ENCODE results near the gene SERPINB1. TPM values are rescaled to one million over a fixed set of nuclear protein-coding genes. Genes with fewer than 3 reads are reported as not detected.
"Not testable (repeated sequence)": the region's sequence is repeated elsewhere in the genome, so short reads cannot be mapped to it uniquely, and the experiment has no call there.

SERPINB1 gene
- total RNA-seq = 10 to 100 TPM; 55.1 to 57.1 TPM

DNA sequence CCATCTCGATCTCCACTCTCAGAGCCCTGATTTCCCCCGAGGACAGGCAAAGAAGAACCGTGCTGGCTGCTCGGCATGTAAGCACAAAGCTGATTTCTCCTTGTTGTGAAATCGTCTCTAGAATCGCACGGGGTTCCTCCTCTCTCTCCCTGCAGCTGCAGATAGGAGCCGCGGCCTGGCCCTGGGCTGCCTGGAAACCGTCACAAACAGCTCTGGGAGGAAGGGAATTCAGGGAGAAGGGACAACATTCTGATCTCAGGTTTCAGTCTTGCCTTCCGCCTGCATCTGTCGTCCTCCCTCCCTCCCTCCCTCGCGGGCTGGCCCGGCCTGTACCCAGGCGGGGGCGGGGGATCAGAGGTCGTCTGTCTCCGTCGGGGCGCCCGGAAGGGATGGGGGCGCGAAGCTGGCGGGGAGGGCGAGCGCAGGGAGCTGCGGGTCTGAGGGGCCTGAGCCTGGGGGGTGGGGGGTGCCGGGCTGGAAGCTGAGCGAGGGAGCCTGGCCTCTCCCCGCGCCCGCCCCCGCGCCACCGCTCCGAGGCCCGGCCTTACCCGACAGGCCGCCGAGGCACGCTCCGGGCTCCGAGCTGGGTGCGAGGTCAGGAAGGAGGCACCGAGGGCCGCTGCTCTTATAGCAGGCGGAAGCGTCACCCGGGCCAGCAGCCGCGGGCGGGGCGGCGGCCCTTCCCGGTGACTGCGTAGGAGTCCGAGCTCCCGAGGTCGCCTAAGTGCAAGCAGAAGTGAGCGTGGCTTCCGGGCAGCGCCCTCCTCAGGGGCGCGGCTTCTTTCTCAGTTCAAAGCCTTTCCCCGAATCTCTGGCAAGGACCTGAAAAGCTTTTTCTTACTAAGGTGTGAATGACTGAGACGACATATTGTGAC lies at the start of gene SERPINB1:
SERPINB1 (minus strand) TSS at position 600 of the 875 bp plus-strand sequence. CDS start 1,277 bp downstream, outside the sequence.
- ATAC-seq (peak; percentile 86), DNase-seq (peak; percentile 86)
- POLR2A ChIA-PET = interaction anchor here (0.6 to 3.4 kb wide), 25 partner anchors 10 to 1287 kb away, joined by 3 to 29 read pairs (median 4); partner anchors contain the start of gene WRNIP1
- CTCF ChIA-PET = interaction anchor here (0.7 to 10.2 kb wide), 24 partner anchors 13 to 410 kb away, joined by 3 to 267 read pairs (median 4); partner anchors contain the start of genes MYLK4 and NQO2
- peak within 1 kb of the TSS; percentile 78 for H3K27ac Mint-ChIP-seq
- H3K27me3 Mint-ChIP-seq (ENCODE audit: low read depth) = no peaks in the 10 kb centered on the region
- H3K4me3 Mint-ChIP-seq = peak within 1 kb of the TSS; percentile 78
- peaks cover 58% of the 10 kb centered on the region for H3K4me1 Mint-ChIP-seq (ENCODE audit: low read depth)
- H3K9me3 Mint-ChIP-seq (ENCODE audit: insufficient read depth) = no peaks in the 10 kb centered on the region
- peaks cover 34% of the 10 kb centered on the region for H3K36me3 Mint-ChIP-seq (ENCODE audit: low read depth)

GRCh38 chr6:2890976-2891767 lies 49.5 kb upstream of the SERPINB1 start:
- ATAC-seq = peak; percentile 18
- POLR2A ChIA-PET = interaction anchor here (0.5 to 1.5 kb wide), 8 partner anchors 11 to 165 kb away, joined by 3 to 4 read pairs (median 4); no protein-coding TSS in a partner anchor
- DNase-seq = no peak
- Mint-ChIP-seq H3K36me3 (ENCODE audit: low read depth) (peaks cover 74% of the 10 kb centered on the region), H3K27me3 (ENCODE audit: low read depth) (no peaks in the 10 kb centered on the region), H3K27ac (peak overlapping the region; percentile 78), H3K4me3 (peak overlapping the region; percentile 67), H3K4me1 (ENCODE audit: low read depth) (peaks cover 40% of the 10 kb centered on the region), H3K9me3 (ENCODE audit: insufficient read depth) (no peaks in the 10 kb centered on the region)
- CTCF ChIA-PET = interaction anchor here (1.0 to 3.9 kb wide), 9 partner anchors 11 to 100 kb away, joined by 3 to 22 read pairs (median 4); no protein-coding TSS in a partner anchor

DNA sequence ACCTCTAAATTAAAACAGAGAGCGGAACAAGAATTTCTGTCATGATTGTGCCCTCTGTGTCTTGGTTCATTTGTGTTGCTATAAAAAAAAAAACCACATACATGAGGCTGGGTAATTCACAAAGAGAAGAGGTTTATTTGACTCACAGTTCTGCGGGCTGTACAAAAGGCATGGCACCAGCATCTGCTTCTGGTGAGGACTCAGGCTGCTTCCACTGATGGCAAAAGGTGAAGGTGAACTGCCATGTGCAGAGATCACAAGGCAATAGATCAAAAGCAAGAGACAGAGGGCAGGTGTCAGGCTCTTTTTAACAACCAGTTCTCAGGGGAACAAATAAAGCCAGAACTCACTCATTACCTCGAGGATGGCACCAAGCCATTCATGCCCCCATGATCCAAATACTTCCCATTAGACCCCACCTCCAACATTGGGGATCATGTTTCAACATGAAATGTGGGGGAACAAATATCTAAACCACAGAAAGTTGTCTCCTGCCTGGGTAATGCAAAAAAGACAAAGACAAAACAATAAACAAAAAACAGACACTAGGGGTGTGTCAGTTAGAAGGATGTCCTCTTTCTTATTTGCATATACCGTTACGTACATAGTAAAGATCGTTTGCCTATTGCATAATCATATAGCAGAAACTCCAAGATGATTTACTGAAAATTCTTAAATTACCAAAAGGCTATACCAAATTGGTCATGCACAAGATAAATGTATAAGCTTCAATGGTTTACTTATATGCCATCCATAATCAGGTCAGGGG lies 44.5 kb upstream of the SERPINB1 start:
- peaks cover 34% of the 10 kb centered on the region for H3K4me1 Mint-ChIP-seq (ENCODE audit: low read depth)
- H3K36me3 Mint-ChIP-seq (ENCODE audit: low read depth) = peaks cover 59% of the 10 kb centered on the region
- ATAC-seq = no peak
- H3K9me3 Mint-ChIP-seq (ENCODE audit: insufficient read depth) = no peaks in the 10 kb centered on the region
- DNase-seq = peak; percentile 19
- ChIA-PET CTCF (no interaction called here), POLR2A (no interaction called here)
- H3K27me3 Mint-ChIP-seq (ENCODE audit: low read depth) = no peaks in the 10 kb centered on the region
- H3K27ac Mint-ChIP-seq = no peak overlapping the region
- H3K4me3 Mint-ChIP-seq = no peak overlapping the region

- DNase-seq (no peak), ATAC-seq (no peak)
- peaks cover 35% of the 10 kb centered on the region for H3K4me1 Mint-ChIP-seq (ENCODE audit: low read depth)
- ChIA-PET CTCF (interaction anchor here (0.9 to 1.0 kb wide), 2 partner anchors 9 to 53 kb away, joined by 3 read pairs; no protein-coding TSS in a partner anchor), POLR2A (interaction anchor here (0.9 to 1.3 kb wide), 2 partner anchors 16 to 18 kb away, joined by 3 to 5 read pairs; partner anchors contain the start of gene SERPINB9)
- peaks cover 52% of the 10 kb centered on the region for H3K36me3 Mint-ChIP-seq (ENCODE audit: low read depth)
- no peaks in the 10 kb centered on the region for H3K27me3 Mint-ChIP-seq (ENCODE audit: low read depth)
- no peak overlapping the region for H3K27ac Mint-ChIP-seq
- H3K9me3 Mint-ChIP-seq (ENCODE audit: insufficient read depth) = no peaks in the 10 kb centered on the region
- no peak overlapping the region for H3K4me3 Mint-ChIP-seq
These were observed 43.1 kb upstream of the SERPINB1 start for GRCh38 chr6:2884804-2885203.

DNA sequence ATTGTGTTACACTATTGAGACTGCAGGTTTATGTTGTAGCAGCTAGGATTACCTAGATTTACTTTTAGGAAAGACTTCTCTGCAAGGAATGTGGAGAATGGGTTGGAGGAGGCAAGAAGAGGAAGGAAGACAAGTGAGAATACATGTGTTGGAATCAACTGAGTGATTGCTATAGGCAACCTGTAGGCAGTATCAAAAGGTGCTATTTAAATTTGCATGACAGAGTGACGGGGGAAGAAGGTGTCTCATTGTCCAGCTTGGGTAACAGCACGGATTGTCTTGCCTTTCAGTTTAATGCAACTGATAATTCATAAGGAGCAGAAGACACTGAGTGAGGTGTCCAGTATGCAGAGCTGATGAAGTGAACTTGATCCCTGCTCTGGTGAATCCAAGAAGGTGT lies 42.0 kb upstream of the SERPINB1 start:
- DNase-seq (peak; percentile 17), ATAC-seq (no peak)
- H3K36me3 Mint-ChIP-seq (ENCODE audit: low read depth) = peaks cover 44% of the 10 kb centered on the region
- no peak overlapping the region for H3K4me3 Mint-ChIP-seq
- ChIA-PET POLR2A (interaction anchor here (1.3 kb wide), 1 partner anchor 17 kb away, joined by 3 read pairs; no protein-coding TSS in a partner anchor), CTCF (interaction anchor here (0.6 to 1.4 kb wide), 5 partner anchors 8 to 133 kb away, joined by 3 to 5 read pairs (median 3); partner anchors contain the start of gene MYLK4)
- H3K4me1 Mint-ChIP-seq (ENCODE audit: low read depth) = peaks cover 45% of the 10 kb centered on the region
- H3K27ac Mint-ChIP-seq = no peak overlapping the region
- no peaks in the 10 kb centered on the region for H3K9me3 Mint-ChIP-seq (ENCODE audit: insufficient read depth)
- no peaks in the 10 kb centered on the region for H3K27me3 Mint-ChIP-seq (ENCODE audit: low read depth)

DNA sequence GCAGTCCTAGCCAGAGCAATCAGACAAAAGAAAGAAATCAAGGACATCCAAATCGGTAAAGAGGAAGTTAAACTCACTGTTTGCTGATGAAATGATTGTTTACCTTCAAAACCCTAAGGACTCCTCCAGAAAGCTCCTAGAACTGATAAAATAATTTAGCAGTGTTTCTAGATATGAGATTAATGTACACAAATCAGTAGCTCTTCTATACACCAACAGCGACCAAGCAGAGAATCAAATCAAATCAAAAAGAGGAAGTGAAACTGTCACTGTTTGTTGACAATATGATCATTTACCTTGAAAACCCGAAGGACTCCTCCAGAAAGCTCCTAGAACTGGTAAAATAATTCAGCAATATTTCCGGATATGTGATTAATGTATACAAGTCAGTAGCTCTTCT lies 39.8 kb upstream of the SERPINB1 start:
- Mint-ChIP-seq H3K27ac (peak overlapping the region; percentile 63), H3K9me3 (ENCODE audit: insufficient read depth) (no peaks in the 10 kb centered on the region), H3K4me1 (ENCODE audit: low read depth) (peaks cover 66% of the 10 kb centered on the region), H3K36me3 (ENCODE audit: low read depth) (peaks cover 36% of the 10 kb centered on the region), H3K4me3 (peak overlapping the region; percentile 73), H3K27me3 (ENCODE audit: low read depth) (no peaks in the 10 kb centered on the region)
- ChIA-PET POLR2A (interaction anchor here (1.2 to 3.1 kb wide), 2 partner anchors 18 to 23 kb away, joined by 3 to 17 read pairs; no protein-coding TSS in a partner anchor), CTCF (interaction anchor here (1.1 to 3.5 kb wide), 6 partner anchors 21 to 90 kb away, joined by 3 to 15 read pairs (median 4); no protein-coding TSS in a partner anchor)
- ATAC-seq (no peak), DNase-seq (no peak)

- Mint-ChIP-seq H3K27ac (peak overlapping the region; percentile 63), H3K36me3 (ENCODE audit: low read depth) (peaks cover 27% of the 10 kb centered on the region), H3K4me1 (ENCODE audit: low read depth) (peaks cover 62% of the 10 kb centered on the region), H3K4me3 (peak overlapping the region; percentile 73)
- ChIA-PET CTCF (interaction anchor here (0.8 to 3.5 kb wide), 10 partner anchors 11 to 89 kb away, joined by 3 to 15 read pairs (median 3); no protein-coding TSS in a partner anchor), POLR2A (interaction anchor here (1.6 to 3.1 kb wide), 2 partner anchors 10 to 22 kb away, joined by 7 to 17 read pairs; no protein-coding TSS in a partner anchor)
- DNase-seq (peak; percentile 60), ATAC-seq (peak; percentile 46)
- H3K27me3 Mint-ChIP-seq (ENCODE audit: low read depth); H3K9me3 Mint-ChIP-seq (ENCODE audit: insufficient read depth): not testable (repeated sequence)
These were observed 38.5 kb upstream of the SERPINB1 start for GRCh38 chr6:2880156-2880555.

DNA sequence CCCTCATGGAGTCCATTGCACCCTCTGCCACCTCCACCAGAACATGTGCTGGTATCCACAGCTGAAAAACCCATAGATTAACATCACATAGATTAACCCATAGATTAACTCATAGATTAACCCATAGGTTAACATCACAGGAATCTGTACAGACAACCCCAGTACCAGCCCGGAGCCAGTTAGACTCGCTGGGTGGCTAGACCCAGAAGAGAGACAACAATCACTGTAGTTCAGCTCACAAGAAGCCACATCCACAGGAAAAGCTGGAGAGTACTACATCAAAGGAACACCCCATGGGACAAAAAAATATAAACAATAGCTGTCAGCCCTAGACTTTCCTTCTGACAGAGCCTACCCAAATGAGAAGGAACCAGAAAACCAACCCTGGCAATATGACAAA lies 36.3 kb upstream of the SERPINB1 start:
- peak; percentile 37 for DNase-seq

DNA sequence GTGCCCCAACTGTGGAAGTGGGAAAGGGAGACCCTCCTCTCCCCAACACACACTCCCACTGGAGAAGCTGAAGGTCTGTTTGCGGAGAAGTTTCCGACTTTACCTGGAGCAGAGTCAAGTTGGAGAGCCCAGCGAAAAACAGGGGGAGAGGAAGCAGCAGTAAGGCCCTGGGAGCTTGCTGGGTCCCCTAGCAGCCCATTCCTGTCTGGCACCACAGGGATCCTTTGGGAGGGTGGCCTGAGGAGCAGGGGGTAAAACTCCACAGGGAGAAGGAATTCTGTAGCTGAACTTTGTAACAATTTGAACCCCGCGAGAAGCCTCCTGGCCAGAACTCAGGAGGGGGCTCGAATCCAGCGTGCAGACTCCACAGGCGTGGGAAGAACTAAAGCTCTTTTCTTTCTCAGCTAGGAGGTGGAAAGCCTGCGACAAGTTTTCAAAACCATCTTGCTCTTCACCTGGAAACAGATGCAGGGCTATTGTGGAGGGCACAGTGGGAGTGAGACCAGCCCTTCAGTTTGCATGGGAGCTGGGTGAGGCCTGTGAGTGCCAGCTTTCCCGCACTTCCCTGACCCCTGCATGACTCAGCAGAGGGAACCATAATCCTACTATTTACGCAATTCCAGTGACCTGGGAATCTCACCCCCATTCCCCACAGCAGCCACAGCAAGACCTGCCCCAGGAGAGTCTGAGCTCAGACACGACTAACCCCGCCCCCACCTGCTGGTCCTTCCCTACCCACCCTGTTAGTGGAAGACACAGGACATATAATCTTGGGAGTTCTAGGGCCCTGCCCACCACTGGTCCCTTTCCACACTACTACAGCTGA lies 35.6 kb upstream of the SERPINB1 start:
- DNase-seq (peak; percentile 19), ATAC-seq (no peak)
- Mint-ChIP-seq H3K36me3 (ENCODE audit: low read depth) (peaks cover 20% of the 10 kb centered on the region), H3K9me3 (ENCODE audit: insufficient read depth) (peaks cover 2% of the 10 kb centered on the region), H3K4me1 (ENCODE audit: low read depth) (peaks cover 77% of the 10 kb centered on the region), H3K27ac (peak overlapping the region; percentile 86), H3K4me3 (peak overlapping the region; percentile 16), H3K27me3 (ENCODE audit: low read depth) (no peaks in the 10 kb centered on the region)
- CTCF ChIA-PET = interaction anchor here (0.7 to 3.5 kb wide), 13 partner anchors 8 to 112 kb away, joined by 3 to 24 read pairs (median 5); no protein-coding TSS in a partner anchor
- POLR2A ChIA-PET = interaction anchor here (1.0 to 3.0 kb wide), 8 partner anchors 9 to 112 kb away, joined by 3 to 19 read pairs (median 6); no protein-coding TSS in a partner anchor

More for the DNA sequence above, 36.3 kb upstream of the SERPINB1 start:
- POLR2A ChIA-PET = interaction anchor here (0.9 to 3.0 kb wide), 9 partner anchors 9 to 111 kb away, joined by 3 to 19 read pairs (median 5); no protein-coding TSS in a partner anchor
- peaks cover 18% of the 10 kb centered on the region for H3K36me3 Mint-ChIP-seq (ENCODE audit: low read depth)
- H3K4me3 Mint-ChIP-seq = peak overlapping the region; percentile 16
- H3K9me3 Mint-ChIP-seq (ENCODE audit: insufficient read depth) = no peaks in the 10 kb centered on the region
- ATAC-seq = peak; percentile 24
- CTCF ChIA-PET = interaction anchor here (0.7 to 3.5 kb wide), 15 partner anchors 9 to 112 kb away, joined by 3 to 24 read pairs (median 5); partner anchors contain the start of gene SERPINB1
- H3K27ac Mint-ChIP-seq = peak overlapping the region; percentile 66
- H3K4me1 Mint-ChIP-seq (ENCODE audit: low read depth) = peaks cover 73% of the 10 kb centered on the region
- no peaks in the 10 kb centered on the region for H3K27me3 Mint-ChIP-seq (ENCODE audit: low read depth)
